WTC11 (cell line): ENCODE measurements around the gene WNT3.

Experiments used
- ELF4 ChIP-seq: sonication (generic); formaldehyde crosslinking; IDR thresholded peaks from 2 replicates; pipeline ENCODE4 v1.8.1; 2022; ENCODE audit warnings: low read depth, mild to moderate bottlenecking, moderate library complexity, missing genetic modification reagents
- ESRRA ChIP-seq: sonication (generic); formaldehyde crosslinking; IDR thresholded peaks from 2 replicates; pipeline ENCODE4 v1.8.1; 2022; ENCODE audit warnings: mild to moderate bottlenecking, missing genetic modification reagents, borderline replicate concordance
- MAX ChIP-seq: sonication (generic); formaldehyde crosslinking; IDR thresholded peaks from 2 replicates; pipeline ENCODE4 v1.8.0; 2022; ENCODE audit warnings: mild to moderate bottlenecking, missing genetic modification reagents
- NFE2L1 ChIP-seq: sonication (generic); formaldehyde crosslinking; IDR thresholded peaks from 2 replicates; pipeline ENCODE4 v1.8.1; 2023; ENCODE audit warnings: missing genetic modification reagents
- TEAD4 ChIP-seq: sonication (generic); formaldehyde crosslinking; IDR thresholded peaks from 2 replicates; pipeline ENCODE4 v1.8.0; 2022; ENCODE audit warnings: mild to moderate bottlenecking, missing genetic modification reagents
- TF ChIP-seq, protein P1 (sequence below): fragments of 200-600 bp; IDR thresholded peaks from 2 replicates; pipeline ENCODE4 v1.8.0; 2022; ENCODE audit warnings: antibody characterized with exemption
- TF ChIP-seq, protein P2 (sequence below): fragments of 250-450 bp; sonication (Bioruptor Pico); IDR thresholded peaks from 2 replicates; pipeline ENCODE4 v1.9.0; 2021; ENCODE audit warnings: mild to moderate bottlenecking
- TF ChIP-seq, protein P3 (sequence below): sonication (generic); formaldehyde crosslinking; conservative IDR thresholded peaks from 2 replicates; pipeline ENCODE4 v1.8.1; 2022; ENCODE audit warnings: mild to moderate bottlenecking, missing genetic modification reagents

DNA sequence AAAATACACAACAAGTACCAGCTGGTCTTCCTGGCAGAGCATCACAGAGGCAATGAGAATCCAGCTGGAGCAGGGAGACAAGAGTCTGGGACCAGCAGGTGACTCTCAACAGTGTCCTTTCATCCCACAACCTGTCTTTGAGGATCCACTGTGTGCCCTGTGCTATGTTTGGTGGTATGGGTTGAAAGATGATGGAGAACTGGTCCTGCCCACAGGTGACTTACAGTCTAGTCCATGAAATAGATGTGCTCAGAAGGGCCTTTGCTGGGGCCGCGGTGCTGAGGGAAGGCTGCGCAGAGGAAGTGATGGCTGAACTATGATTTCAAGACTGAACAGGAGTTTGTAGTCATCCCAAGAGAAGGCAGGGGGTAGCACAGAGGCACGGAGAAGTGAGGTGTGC lies 17.9 kb downstream of the WNT3 start:
- TF ChIP-seq, protein P1, sequence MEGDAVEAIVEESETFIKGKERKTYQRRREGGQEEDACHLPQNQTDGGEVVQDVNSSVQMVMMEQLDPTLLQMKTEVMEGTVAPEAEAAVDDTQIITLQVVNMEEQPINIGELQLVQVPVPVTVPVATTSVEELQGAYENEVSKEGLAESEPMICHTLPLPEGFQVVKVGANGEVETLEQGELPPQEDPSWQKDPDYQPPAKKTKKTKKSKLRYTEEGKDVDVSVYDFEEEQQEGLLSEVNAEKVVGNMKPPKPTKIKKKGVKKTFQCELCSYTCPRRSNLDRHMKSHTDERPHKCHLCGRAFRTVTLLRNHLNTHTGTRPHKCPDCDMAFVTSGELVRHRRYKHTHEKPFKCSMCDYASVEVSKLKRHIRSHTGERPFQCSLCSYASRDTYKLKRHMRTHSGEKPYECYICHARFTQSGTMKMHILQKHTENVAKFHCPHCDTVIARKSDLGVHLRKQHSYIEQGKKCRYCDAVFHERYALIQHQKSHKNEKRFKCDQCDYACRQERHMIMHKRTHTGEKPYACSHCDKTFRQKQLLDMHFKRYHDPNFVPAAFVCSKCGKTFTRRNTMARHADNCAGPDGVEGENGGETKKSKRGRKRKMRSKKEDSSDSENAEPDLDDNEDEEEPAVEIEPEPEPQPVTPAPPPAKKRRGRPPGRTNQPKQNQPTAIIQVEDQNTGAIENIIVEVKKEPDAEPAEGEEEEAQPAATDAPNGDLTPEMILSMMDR: no peak
- TF ChIP-seq MAX (CRISPR knock-in tag) (no peak), ELF4 (no peak), NFE2L1 (CRISPR knock-in tag) (no peak), ESRRA (no peak), TEAD4 (CRISPR knock-in tag) (no peak)
- TF ChIP-seq, protein P2, sequence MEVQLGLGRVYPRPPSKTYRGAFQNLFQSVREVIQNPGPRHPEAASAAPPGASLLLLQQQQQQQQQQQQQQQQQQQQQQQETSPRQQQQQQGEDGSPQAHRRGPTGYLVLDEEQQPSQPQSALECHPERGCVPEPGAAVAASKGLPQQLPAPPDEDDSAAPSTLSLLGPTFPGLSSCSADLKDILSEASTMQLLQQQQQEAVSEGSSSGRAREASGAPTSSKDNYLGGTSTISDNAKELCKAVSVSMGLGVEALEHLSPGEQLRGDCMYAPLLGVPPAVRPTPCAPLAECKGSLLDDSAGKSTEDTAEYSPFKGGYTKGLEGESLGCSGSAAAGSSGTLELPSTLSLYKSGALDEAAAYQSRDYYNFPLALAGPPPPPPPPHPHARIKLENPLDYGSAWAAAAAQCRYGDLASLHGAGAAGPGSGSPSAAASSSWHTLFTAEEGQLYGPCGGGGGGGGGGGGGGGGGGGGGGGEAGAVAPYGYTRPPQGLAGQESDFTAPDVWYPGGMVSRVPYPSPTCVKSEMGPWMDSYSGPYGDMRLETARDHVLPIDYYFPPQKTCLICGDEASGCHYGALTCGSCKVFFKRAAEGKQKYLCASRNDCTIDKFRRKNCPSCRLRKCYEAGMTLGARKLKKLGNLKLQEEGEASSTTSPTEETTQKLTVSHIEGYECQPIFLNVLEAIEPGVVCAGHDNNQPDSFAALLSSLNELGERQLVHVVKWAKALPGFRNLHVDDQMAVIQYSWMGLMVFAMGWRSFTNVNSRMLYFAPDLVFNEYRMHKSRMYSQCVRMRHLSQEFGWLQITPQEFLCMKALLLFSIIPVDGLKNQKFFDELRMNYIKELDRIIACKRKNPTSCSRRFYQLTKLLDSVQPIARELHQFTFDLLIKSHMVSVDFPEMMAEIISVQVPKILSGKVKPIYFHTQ (CRISPR knock-in tag): no peak
- TF ChIP-seq, protein P3, sequence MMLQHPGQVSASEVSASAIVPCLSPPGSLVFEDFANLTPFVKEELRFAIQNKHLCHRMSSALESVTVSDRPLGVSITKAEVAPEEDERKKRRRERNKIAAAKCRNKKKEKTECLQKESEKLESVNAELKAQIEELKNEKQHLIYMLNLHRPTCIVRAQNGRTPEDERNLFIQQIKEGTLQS (CRISPR knock-in tag): no peak
